Loucy (cell line): Measurements from ENCODE around the gene MN1.

Experiments used
- H2AFZ ChIP-seq: fragments of 200-600 bp; sonication (generic); 2 replicates; pipeline ENCODE4 v1.6.0; 2016; ENCODE audit warnings: antibody characterized with exemption, mild to moderate bottlenecking, low read length, moderate library complexity
- H3F3A ChIP-seq: fragments of 200-600 bp; 2 replicates; pipeline ENCODE4 v1.6.0; 2016; ENCODE audit warnings: antibody characterized with exemption, low read depth, mild to moderate bottlenecking
- H3K27me3 ChIP-seq: fragments of 200-600 bp; sonication (generic); 2 replicates; pipeline ENCODE4 v1.6.1; 2014; ENCODE audit warnings: low read length, mild to moderate bottlenecking; ENCODE audit not compliant: insufficient read depth, poor library complexity, severe bottlenecking
- H3K36me3 ChIP-seq: fragments of 200-600 bp; sonication (generic); 2 replicates; pipeline ENCODE4 v1.6.1; 2016; ENCODE audit warnings: low read length; ENCODE audit not compliant: insufficient read depth
- H3K4me1 ChIP-seq: fragments of 200-600 bp; sonication (generic); 2 replicates; pipeline ENCODE4 v1.5.1; 2014; ENCODE audit warnings: low read length, mild to moderate bottlenecking; ENCODE audit not compliant: insufficient read depth, poor library complexity, severe bottlenecking
- H3K4me2 ChIP-seq: fragments of 200-600 bp; sonication (generic); 2 replicates; pipeline ENCODE4 v1.6.0; 2014; ENCODE audit warnings: antibody characterized with exemption, low read length, low read depth, mild to moderate bottlenecking; ENCODE audit not compliant: poor library complexity, severe bottlenecking
- H3K4me3 ChIP-seq: fragments of 200-600 bp; sonication (generic); 2 replicates; pipeline ENCODE4 v1.5.1; 2014; ENCODE audit warnings: low read length, mild to moderate bottlenecking, mixed read lengths; ENCODE audit not compliant: poor library complexity, severe bottlenecking
- H3K79me2 ChIP-seq: fragments of 200-600 bp; sonication (generic); 2 replicates; pipeline ENCODE4 v1.6.1; 2014; ENCODE audit warnings: low read length; ENCODE audit not compliant: insufficient read depth
- H3K9ac ChIP-seq: fragments of 200-600 bp; sonication (generic); 2 replicates; pipeline ENCODE4 v1.6.0; 2014; ENCODE audit warnings: mild to moderate bottlenecking, low read depth, low read length, moderate library complexity; ENCODE audit not compliant: poor library complexity, severe bottlenecking
- H3K9me2 ChIP-seq: fragments of 200-600 bp; sonication (generic); replicated peaks from 2 replicates; pipeline ENCODE4 v1.6.1; 2016; ENCODE audit warnings: low read depth, low read length, mixed read lengths
- H3K9me3 ChIP-seq: fragments of 200-600 bp; sonication (generic); 2 replicates; pipeline ENCODE4 v1.6.1; 2014; ENCODE audit warnings: mild to moderate bottlenecking, antibody characterized with exemption, low read length, low read depth; ENCODE audit not compliant: insufficient read depth
- H4K20me1 ChIP-seq: fragments of 200-600 bp; sonication (generic); 2 replicates; pipeline ENCODE4 v1.6.0; 2014; ENCODE audit warnings: antibody characterized with exemption, low read length, mild to moderate bottlenecking; ENCODE audit not compliant: insufficient read depth, poor library complexity, severe bottlenecking
- EZH2phosphoT487 ChIP-seq: fragments of 200-600 bp; IDR thresholded peaks from 2 replicates; pipeline ENCODE4 v1.6.1; 2018; ENCODE audit warnings: antibody characterized with exemption, mild to moderate bottlenecking, moderate library complexity, borderline replicate concordance
- TF ChIP-seq, protein P1 (sequence below): fragments of 200-600 bp; sonication (generic); conservative IDR thresholded peaks from 2 replicates; pipeline ENCODE4 v1.5.1; 2014; ENCODE audit warnings: mild to moderate bottlenecking, antibody characterized with exemption, low read length

MN1 gene

DNA sequence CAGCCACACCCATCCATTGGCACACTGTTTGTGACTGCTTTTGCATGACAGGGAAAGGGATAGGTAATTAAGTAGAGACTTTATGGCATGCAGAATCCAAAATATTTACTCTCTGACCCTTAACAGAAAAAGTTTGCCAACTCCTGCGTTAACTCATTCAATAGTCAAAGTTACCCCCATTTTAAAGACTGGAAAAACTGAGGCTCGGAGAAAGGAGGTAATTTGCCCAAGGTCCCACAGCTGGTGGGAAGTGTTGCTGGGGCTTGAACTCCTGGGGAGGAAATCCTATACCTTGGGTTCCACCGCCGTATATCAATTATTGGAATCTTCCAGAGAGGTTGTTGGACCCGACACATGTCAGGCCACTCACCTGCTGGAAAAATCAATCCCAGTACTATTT lies 29.9 kb downstream of the MN1 start:
- H3K9ac ChIP-seq, result no peak overlapping the region
- H4K20me1 ChIP-seq, result no peaks in the 10 kb centered on the region
- no peaks in the 10 kb centered on the region for H3F3A ChIP-seq
- H3K4me1 ChIP-seq, result no peaks in the 10 kb centered on the region
- H3K36me3 ChIP-seq, result no peaks in the 10 kb centered on the region
- no peaks in the 10 kb centered on the region for H3K9me2 ChIP-seq
- no peaks in the 10 kb centered on the region for H3K79me2 ChIP-seq
- H3K4me2 ChIP-seq, result no peak overlapping the region
- no peaks in the 10 kb centered on the region for H3K27me3 ChIP-seq
- H3K4me3 ChIP-seq, result no peak overlapping the region
- no peaks in the 10 kb centered on the region for H3K9me3 ChIP-seq
- no peak for TF ChIP-seq EZH2phosphoT487
- TF ChIP-seq, protein P1, sequence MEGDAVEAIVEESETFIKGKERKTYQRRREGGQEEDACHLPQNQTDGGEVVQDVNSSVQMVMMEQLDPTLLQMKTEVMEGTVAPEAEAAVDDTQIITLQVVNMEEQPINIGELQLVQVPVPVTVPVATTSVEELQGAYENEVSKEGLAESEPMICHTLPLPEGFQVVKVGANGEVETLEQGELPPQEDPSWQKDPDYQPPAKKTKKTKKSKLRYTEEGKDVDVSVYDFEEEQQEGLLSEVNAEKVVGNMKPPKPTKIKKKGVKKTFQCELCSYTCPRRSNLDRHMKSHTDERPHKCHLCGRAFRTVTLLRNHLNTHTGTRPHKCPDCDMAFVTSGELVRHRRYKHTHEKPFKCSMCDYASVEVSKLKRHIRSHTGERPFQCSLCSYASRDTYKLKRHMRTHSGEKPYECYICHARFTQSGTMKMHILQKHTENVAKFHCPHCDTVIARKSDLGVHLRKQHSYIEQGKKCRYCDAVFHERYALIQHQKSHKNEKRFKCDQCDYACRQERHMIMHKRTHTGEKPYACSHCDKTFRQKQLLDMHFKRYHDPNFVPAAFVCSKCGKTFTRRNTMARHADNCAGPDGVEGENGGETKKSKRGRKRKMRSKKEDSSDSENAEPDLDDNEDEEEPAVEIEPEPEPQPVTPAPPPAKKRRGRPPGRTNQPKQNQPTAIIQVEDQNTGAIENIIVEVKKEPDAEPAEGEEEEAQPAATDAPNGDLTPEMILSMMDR, result no peak
- no peak overlapping the region for H2AFZ ChIP-seq

DNA sequence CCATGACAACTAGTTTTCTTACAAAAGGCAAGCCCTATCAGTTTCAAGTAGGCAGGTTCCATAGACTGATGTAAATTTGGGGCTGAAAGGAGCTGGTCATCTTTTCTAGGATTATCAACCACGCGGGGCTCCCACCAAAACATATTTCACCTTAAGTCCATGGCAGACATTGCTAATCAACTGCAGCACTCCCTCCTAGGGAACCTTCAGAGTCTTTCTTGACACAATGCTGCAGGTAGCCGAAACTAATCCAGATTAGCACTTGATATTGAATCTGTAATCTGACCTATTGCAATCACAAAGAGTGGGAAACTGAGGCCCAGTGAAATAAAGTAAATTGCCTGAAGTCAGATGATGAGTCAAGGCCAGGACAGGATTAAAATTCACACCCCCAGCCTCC lies 32.5 kb downstream of the MN1 start:
- H3K36me3 ChIP-seq, result no peaks in the 10 kb centered on the region
- H3K4me3 ChIP-seq, result no peak overlapping the region
- no peak overlapping the region for H3K4me2 ChIP-seq
- H3K9me3 ChIP-seq, result no peaks in the 10 kb centered on the region
- H4K20me1 ChIP-seq, result no peaks in the 10 kb centered on the region
- TF ChIP-seq, protein P1, result no peak
- TF ChIP-seq EZH2phosphoT487, result no peak
- no peaks in the 10 kb centered on the region for H3K4me1 ChIP-seq
- no peaks in the 10 kb centered on the region for H3K79me2 ChIP-seq
- no peaks in the 10 kb centered on the region for H3K9me2 ChIP-seq
- no peak overlapping the region for H3K9ac ChIP-seq
- H2AFZ ChIP-seq, result no peak overlapping the region
- H3K27me3 ChIP-seq, result no peaks in the 10 kb centered on the region
- no peaks in the 10 kb centered on the region for H3F3A ChIP-seq

DNA sequence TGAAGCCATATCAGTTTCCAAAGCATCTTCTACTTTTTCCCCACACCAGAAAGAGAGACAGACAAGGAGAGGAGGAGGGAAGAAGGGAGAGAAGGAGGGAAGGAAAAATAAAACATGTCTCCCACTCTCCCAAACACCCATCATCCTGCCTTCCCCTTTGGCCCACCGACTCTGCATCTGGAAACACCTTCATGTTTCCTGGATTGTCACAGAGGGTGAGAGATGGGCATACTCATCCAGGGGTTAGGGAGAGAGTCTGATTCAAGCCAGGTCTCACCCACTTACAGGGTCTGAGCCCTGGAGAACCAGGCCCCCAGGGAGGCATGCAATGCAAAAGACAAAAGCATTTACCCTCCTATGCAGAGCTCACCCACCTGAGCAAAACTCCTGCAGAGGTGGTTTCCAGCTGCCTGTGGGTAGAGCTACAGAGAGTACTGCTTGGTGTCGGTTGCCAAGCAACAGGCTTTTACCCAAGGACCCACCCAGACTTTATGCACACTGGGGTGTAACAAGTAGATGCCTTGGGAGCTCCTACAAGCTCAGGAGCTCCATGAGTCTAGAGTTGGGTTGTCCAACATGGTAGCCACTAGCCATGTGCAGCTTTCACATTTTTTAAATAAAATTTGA lies 33.4 kb downstream of the MN1 start:
- Histone ChIP-seq H3K9me3 (no peaks in the 10 kb centered on the region), H3F3A (no peaks in the 10 kb centered on the region), H2AFZ (no peak overlapping the region), H3K9ac (no peak overlapping the region), H3K4me2 (no peak overlapping the region), H3K4me3 (no peak overlapping the region), H3K79me2 (no peaks in the 10 kb centered on the region), H3K36me3 (no peaks in the 10 kb centered on the region), H3K9me2 (no peaks in the 10 kb centered on the region), H4K20me1 (no peaks in the 10 kb centered on the region), H3K27me3 (no peaks in the 10 kb centered on the region), H3K4me1 (no peaks in the 10 kb centered on the region)
- TF ChIP-seq, protein P1, result no peak
